ENCODE results near the gene RAD21L1.

The RAD21L1 gene

GRCh38 chr20:1225783-1226654, at the start of gene RAD21L1:
Gene RAD21L1 (plus strand): TSS chr20:1226044. CDS start chr20:1228454, 2,410 bp downstream.
- Mint-ChIP-seq H3K27ac (no peak within 1 kb of the TSS), H3K9me3 (no peaks in the 10 kb centered on the region), H3K4me3 (peak within 1 kb of the TSS; percentile 71), H3K36me3 (ENCODE audit: low read depth) (no peaks in the 10 kb centered on the region), H3K27me3 (peaks cover 57% of the 10 kb centered on the region), H3K4me1 (ENCODE audit: low read depth) (peaks cover 12% of the 10 kb centered on the region)
- intact Hi-C loops (cut with micrococcal nuclease): no loop called here

- Mint-ChIP-seq H3K9me3 (no peaks in the 10 kb centered on the region), H3K36me3 (ENCODE audit: low read depth) (peaks cover 55% of the 10 kb centered on the region), H3K4me1 (ENCODE audit: low read depth) (peaks cover 10% of the 10 kb centered on the region), H3K27ac (peak overlapping the region; percentile 1), H3K27me3 (peaks cover 3% of the 10 kb centered on the region), H3K4me3 (no peak overlapping the region)
- intact Hi-C loops (cut with micrococcal nuclease): no loop called here
Measured at GRCh38 chr20:1177680-1178079, 48.2 kb upstream of the RAD21L1 start.

- Mint-ChIP-seq H3K4me1 (ENCODE audit: low read depth) (peaks cover 14% of the 10 kb centered on the region), H3K27ac (no peak overlapping the region), H3K36me3 (ENCODE audit: low read depth) (peaks cover 51% of the 10 kb centered on the region), H3K27me3 (peaks cover 6% of the 10 kb centered on the region), H3K9me3 (no peaks in the 10 kb centered on the region), H3K4me3 (no peak overlapping the region)
- intact Hi-C loops (cut with micrococcal nuclease): no loop called here
Measured at GRCh38 chr20:1178103-1178502, 47.7 kb upstream of the RAD21L1 start.

- Mint-ChIP-seq H3K9me3 (no peaks in the 10 kb centered on the region), H3K4me1 (ENCODE audit: low read depth) (peaks cover 15% of the 10 kb centered on the region), H3K4me3 (no peak overlapping the region), H3K27me3 (peaks cover 11% of the 10 kb centered on the region), H3K27ac (no peak overlapping the region), H3K36me3 (ENCODE audit: low read depth) (peaks cover 45% of the 10 kb centered on the region)
- intact Hi-C loops (cut with micrococcal nuclease): no loop called here
Measured at GRCh38 chr20:1178623-1179022, 47.2 kb upstream of the RAD21L1 start.

- Mint-ChIP-seq H3K4me3 (no peak overlapping the region), H3K36me3 (ENCODE audit: low read depth) (peaks cover 24% of the 10 kb centered on the region), H3K4me1 (ENCODE audit: low read depth) (peaks cover 23% of the 10 kb centered on the region), H3K9me3 (no peaks in the 10 kb centered on the region), H3K27ac (no peak overlapping the region), H3K27me3 (peaks cover 24% of the 10 kb centered on the region)
- intact Hi-C loops (cut with micrococcal nuclease): no loop called here
Measured at GRCh38 chr20:1180949-1181348, 44.9 kb upstream of the RAD21L1 start.

- peaks cover 24% of the 10 kb centered on the region for H3K27me3 Mint-ChIP-seq
- H3K4me1 Mint-ChIP-seq (ENCODE audit: low read depth): peaks cover 26% of the 10 kb centered on the region
- peak overlapping the region; percentile 2 for H3K4me3 Mint-ChIP-seq
- no peaks in the 10 kb centered on the region for H3K9me3 Mint-ChIP-seq
- intact Hi-C loops (cut with micrococcal nuclease): no loop called here
- H3K27ac Mint-ChIP-seq: peak overlapping the region; percentile 43
- H3K36me3 Mint-ChIP-seq (ENCODE audit: low read depth): peaks cover 13% of the 10 kb centered on the region
Measured at GRCh38 chr20:1182106-1182505, 43.7 kb upstream of the RAD21L1 start.

GRCh38 chr20:1183153-1183552, 42.7 kb upstream of the RAD21L1 start:
- Mint-ChIP-seq H3K4me1 (ENCODE audit: low read depth) (peaks cover 26% of the 10 kb centered on the region), H3K27ac (no peak overlapping the region), H3K9me3 (no peaks in the 10 kb centered on the region), H3K36me3 (ENCODE audit: low read depth) (peaks cover 7% of the 10 kb centered on the region), H3K4me3 (no peak overlapping the region), H3K27me3 (peaks cover 24% of the 10 kb centered on the region)
- intact Hi-C loops (cut with micrococcal nuclease): no loop called here

- H3K27me3 Mint-ChIP-seq: peaks cover 24% of the 10 kb centered on the region
- H3K4me1 Mint-ChIP-seq (ENCODE audit: low read depth): peaks cover 26% of the 10 kb centered on the region
- no peak overlapping the region for H3K27ac Mint-ChIP-seq
- H3K4me3 Mint-ChIP-seq: peak overlapping the region; percentile 7
- no peaks in the 10 kb centered on the region for H3K9me3 Mint-ChIP-seq
- intact Hi-C loops (cut with micrococcal nuclease): no loop called here
- H3K36me3 Mint-ChIP-seq (ENCODE audit: low read depth): peaks cover 7% of the 10 kb centered on the region
Measured at GRCh38 chr20:1184260-1184637, 41.6 kb upstream of the RAD21L1 start.

- H3K27me3 Mint-ChIP-seq: peaks cover 25% of the 10 kb centered on the region
- H3K27ac Mint-ChIP-seq: no peak within 1 kb of the TSS
- H3K4me3 Mint-ChIP-seq: peak within 1 kb of the TSS; percentile 44
- intact Hi-C loops (cut with micrococcal nuclease): no loop called here
- peaks cover 7% of the 10 kb centered on the region for H3K36me3 Mint-ChIP-seq (ENCODE audit: low read depth)
- H3K9me3 Mint-ChIP-seq: peaks cover 5% of the 10 kb centered on the region
- peaks cover 29% of the 10 kb centered on the region for H3K4me1 Mint-ChIP-seq (ENCODE audit: low read depth)
Measured at GRCh38 chr20:1184638-1185315, 41.1 kb upstream of the RAD21L1 start, which contains the start of gene TMEM74B. Gene TMEM74B (minus strand): TSS chr20:1184981. CDS start chr20:1183801, 1,180 bp downstream.

GRCh38 chr20:1185316-1185741, 40.5 kb upstream of the RAD21L1 start:
- H3K9me3 Mint-ChIP-seq: peaks cover 11% of the 10 kb centered on the region
- H3K27ac Mint-ChIP-seq: no peak overlapping the region
- intact Hi-C loops (cut with micrococcal nuclease): no loop called here
- H3K4me1 Mint-ChIP-seq (ENCODE audit: low read depth): peaks cover 34% of the 10 kb centered on the region
- peak overlapping the region; percentile 24 for H3K4me3 Mint-ChIP-seq
- H3K27me3 Mint-ChIP-seq: peaks cover 30% of the 10 kb centered on the region
- peaks cover 7% of the 10 kb centered on the region for H3K36me3 Mint-ChIP-seq (ENCODE audit: low read depth)

GRCh38 chr20:1185790-1186334, 40.0 kb upstream of the RAD21L1 start:
- intact Hi-C loops (cut with micrococcal nuclease): no loop called here
- Mint-ChIP-seq H3K4me1 (ENCODE audit: low read depth) (peaks cover 34% of the 10 kb centered on the region), H3K9me3 (peaks cover 12% of the 10 kb centered on the region), H3K4me3 (peak overlapping the region; percentile 44), H3K27ac (no peak overlapping the region), H3K36me3 (ENCODE audit: low read depth) (peaks cover 5% of the 10 kb centered on the region), H3K27me3 (peaks cover 34% of the 10 kb centered on the region)

GRCh38 chr20:1186367-1186991, 39.4 kb upstream of the RAD21L1 start:
- peaks cover 12% of the 10 kb centered on the region for H3K9me3 Mint-ChIP-seq
- intact Hi-C loops (cut with micrococcal nuclease): no loop called here
- peaks cover 34% of the 10 kb centered on the region for H3K4me1 Mint-ChIP-seq (ENCODE audit: low read depth)
- no peak overlapping the region for H3K27ac Mint-ChIP-seq
- H3K27me3 Mint-ChIP-seq: peaks cover 34% of the 10 kb centered on the region
- no peaks in the 10 kb centered on the region for H3K36me3 Mint-ChIP-seq (ENCODE audit: low read depth)
- H3K4me3 Mint-ChIP-seq: no peak overlapping the region

- Mint-ChIP-seq H3K4me1 (ENCODE audit: low read depth) (peaks cover 24% of the 10 kb centered on the region), H3K4me3 (no peak overlapping the region), H3K27ac (no peak overlapping the region), H3K9me3 (peaks cover 12% of the 10 kb centered on the region), H3K27me3 (peaks cover 30% of the 10 kb centered on the region), H3K36me3 (ENCODE audit: low read depth) (no peaks in the 10 kb centered on the region)
- intact Hi-C loops (cut with micrococcal nuclease): no loop called here
Measured at GRCh38 chr20:1187605-1188171, 38.2 kb upstream of the RAD21L1 start.

Measured in dendritic cell treated with granulocyte-macrophage colony-stimulating factor and Interleukin-4, amounts not matched to agents 40 ng/mL and 50 ng/mL, for 4 days (primary cell).